BE2C (cell line): ENCODE measurements around the gene STMN3.

Experiments
- DNase-seq: peaks from one replicate; pipeline ENCODE4 v3.0.0-alpha.2; 2020
- H3K27me3 ChIP-seq: fragments of 250-450 bp; sonication (Bioruptor Pico); 2 replicates; pipeline ENCODE4 v1.5.1; 2020; ENCODE audit warnings: mild to moderate bottlenecking
- H3K36me3 ChIP-seq: fragments of 250-450 bp; sonication (Bioruptor Pico); 2 replicates; pipeline ENCODE4 v1.5.1; 2020; ENCODE audit warnings: mild to moderate bottlenecking
- H3K4me1 ChIP-seq: fragments of 250-450 bp; sonication (Bioruptor Pico); 2 replicates; pipeline ENCODE4 v1.5.1; 2020
- H3K4me3 ChIP-seq: 2 replicates; pipeline ENCODE4 v1.5.1; 2011; ENCODE audit warnings: low read depth, low read length
- H3K9me3 ChIP-seq: fragments of 250-450 bp; sonication (Bioruptor Pico); 2 replicates; pipeline ENCODE4 v1.5.1; 2020
- TF ChIP-seq, protein P1 (sequence below): IDR thresholded peaks from 2 replicates; pipeline ENCODE4 v1.5.1; 2012; ENCODE audit warnings: mild to moderate bottlenecking, low read depth, low read length

STMN3 gene

DNA sequence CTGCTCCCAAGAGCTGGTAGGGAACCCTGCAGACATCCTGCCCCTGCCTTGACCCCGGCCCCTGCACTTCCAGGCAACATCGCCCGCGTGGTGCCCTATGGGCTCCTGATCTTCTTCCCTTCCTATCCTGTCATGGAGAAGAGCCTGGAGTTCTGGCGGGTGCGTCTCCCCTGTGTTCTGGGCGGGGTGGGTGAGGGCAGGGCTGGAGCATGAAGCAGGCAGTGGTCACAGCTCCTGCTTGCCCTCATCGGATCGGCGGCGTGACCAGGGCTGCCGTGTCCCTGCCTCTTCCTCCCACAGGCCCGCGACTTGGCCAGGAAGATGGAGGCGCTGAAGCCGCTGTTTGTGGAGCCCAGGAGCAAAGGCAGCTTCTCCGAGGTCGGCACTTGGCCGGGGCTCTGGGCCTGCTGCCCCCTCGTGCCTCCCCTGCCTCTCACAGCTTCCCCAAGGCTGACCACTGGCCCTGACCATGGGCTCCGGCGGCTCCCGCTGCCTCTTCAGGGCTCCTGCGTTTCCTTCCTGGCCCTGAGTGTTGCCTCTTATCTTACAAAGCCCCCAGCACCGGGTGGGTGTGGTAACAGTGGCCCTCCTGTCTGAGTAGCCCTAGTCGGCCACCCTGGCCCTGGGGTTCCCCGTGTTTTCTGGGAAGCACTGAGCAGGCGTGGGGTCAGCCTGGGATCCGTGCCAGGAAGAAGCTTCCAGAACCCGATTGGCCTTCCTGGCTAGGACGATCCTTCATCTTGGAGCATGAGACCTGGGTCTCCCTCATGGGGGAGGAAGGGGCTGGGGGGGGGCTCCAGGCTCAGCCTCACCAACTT is 35.2 kb upstream of the STMN3 start:
- no peak for DNase-seq
- H3K36me3 ChIP-seq = peaks cover 9% of the 10 kb centered on the region
- TF ChIP-seq, protein P1, sequence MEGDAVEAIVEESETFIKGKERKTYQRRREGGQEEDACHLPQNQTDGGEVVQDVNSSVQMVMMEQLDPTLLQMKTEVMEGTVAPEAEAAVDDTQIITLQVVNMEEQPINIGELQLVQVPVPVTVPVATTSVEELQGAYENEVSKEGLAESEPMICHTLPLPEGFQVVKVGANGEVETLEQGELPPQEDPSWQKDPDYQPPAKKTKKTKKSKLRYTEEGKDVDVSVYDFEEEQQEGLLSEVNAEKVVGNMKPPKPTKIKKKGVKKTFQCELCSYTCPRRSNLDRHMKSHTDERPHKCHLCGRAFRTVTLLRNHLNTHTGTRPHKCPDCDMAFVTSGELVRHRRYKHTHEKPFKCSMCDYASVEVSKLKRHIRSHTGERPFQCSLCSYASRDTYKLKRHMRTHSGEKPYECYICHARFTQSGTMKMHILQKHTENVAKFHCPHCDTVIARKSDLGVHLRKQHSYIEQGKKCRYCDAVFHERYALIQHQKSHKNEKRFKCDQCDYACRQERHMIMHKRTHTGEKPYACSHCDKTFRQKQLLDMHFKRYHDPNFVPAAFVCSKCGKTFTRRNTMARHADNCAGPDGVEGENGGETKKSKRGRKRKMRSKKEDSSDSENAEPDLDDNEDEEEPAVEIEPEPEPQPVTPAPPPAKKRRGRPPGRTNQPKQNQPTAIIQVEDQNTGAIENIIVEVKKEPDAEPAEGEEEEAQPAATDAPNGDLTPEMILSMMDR = no peak
- no peaks in the 10 kb centered on the region for H3K4me1 ChIP-seq
- H3K27me3 ChIP-seq = no peaks in the 10 kb centered on the region
- H3K4me3 ChIP-seq = no peak overlapping the region
- no peaks in the 10 kb centered on the region for H3K9me3 ChIP-seq

DNA sequence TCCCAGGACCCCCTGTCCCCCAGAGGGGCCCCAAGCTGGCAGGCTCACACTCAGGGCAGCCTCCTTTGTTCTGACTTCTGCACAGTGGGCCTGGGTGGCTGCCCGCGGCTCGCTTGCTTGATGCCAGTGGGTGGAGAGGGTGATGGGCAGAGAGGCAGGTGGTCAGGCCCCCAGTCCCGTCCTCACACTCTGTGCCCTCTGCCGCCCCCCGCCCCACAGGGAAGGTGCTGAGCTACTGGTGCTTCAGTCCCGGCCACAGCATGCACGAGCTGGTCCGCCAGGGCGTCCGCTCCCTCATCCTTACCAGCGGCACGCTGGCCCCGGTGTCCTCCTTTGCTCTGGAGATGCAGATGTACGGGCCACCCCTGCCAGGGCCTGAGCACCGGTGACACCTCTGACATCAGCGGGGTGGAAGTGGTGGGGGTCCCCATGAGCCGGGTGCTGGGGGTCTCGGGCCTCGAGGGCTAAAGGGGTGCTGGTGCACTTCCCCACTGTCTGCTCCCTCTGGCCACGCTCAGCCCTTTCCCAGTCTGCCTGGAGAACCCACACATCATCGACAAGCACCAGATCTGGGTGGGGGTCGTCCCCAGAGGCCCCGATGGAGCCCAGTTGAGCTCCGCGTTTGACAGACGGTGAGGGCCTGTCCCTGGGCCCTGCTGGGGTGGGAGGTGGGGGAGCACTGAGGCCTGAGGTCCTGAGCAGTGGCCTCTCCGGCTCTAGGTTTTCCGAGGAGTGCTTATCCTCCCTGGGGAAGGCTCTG is 34.4 kb upstream of the STMN3 start:
- no peaks in the 10 kb centered on the region for H3K9me3 ChIP-seq
- no peak overlapping the region for H3K4me3 ChIP-seq
- H3K27me3 ChIP-seq = no peaks in the 10 kb centered on the region
- no peak for DNase-seq
- H3K36me3 ChIP-seq = peaks cover 18% of the 10 kb centered on the region
- H3K4me1 ChIP-seq = no peaks in the 10 kb centered on the region
- TF ChIP-seq, protein P1 = no peak

DNA sequence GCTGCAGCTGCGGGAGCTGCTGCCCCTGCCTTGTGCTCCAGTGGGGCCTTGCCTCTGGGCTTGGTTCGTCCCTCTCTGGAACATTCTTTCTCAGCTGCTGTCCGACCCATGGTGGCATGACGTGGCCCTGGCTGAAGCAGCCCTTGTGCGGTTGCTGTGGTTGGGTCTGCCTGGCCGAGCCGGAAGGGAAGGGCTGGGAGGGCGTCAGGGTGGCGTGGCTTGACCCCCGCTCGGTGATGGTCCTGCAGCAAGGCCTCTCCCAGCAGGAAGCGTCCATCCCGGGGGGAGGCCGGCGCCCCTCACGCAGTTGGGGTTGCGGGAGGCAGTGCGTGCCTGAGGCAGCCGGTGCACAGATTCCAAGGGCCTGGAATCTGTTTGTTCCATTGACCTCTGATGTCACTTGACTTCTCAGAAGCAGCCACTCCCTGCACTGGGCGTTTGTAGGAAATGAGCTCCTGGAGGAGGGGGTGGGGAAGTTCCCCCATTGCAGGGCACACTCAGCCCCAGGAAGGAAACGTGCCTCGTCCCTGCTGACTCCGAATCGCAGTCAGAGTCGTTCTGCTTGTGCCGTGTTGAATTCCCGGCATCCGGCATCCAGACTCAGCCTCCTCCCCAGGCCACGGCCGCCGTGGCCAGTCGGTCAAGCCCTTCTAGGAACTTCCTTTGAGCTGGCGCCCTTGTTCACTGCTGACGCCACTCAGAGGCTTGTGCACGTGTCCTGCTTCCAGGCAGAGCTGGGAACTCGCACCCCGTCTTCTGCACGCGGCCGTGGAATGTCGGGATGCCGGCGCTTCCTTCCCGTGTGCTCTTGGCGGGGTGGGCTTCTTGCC is 33.5 kb upstream of the STMN3 start:
- H3K4me3 ChIP-seq = no peak overlapping the region
- TF ChIP-seq, protein P1 = no peak
- no peak for DNase-seq
- peaks cover 20% of the 10 kb centered on the region for H3K36me3 ChIP-seq
- no peaks in the 10 kb centered on the region for H3K27me3 ChIP-seq
- no peaks in the 10 kb centered on the region for H3K9me3 ChIP-seq
- no peaks in the 10 kb centered on the region for H3K4me1 ChIP-seq

DNA sequence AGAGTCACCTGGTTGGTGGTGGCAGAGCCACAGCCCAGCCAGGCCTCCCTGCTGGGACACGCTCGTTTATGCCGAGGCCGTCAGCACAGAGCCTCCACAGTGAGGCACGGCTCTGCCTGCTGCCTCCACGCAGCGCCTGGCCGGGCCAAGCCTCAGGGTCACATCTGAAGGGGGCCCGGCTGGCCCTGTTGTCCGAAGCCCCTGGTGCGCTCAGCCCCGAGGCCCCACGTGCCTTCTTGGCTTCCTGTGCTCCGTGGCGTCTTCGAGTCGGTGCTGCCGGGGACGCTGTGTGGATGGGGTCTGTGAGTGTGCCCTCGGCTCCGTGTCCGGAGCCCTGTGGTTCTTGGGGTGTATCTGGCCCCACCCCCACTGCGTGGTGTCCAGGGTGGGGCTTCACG is 32.9 kb upstream of the STMN3 start:
- Histone ChIP-seq H3K4me3 (no peak overlapping the region), H3K27me3 (no peaks in the 10 kb centered on the region), H3K4me1 (no peaks in the 10 kb centered on the region), H3K36me3 (peaks cover 20% of the 10 kb centered on the region), H3K9me3 (no peaks in the 10 kb centered on the region)
- TF ChIP-seq, protein P1 = no peak
- no peak for DNase-seq

DNA sequence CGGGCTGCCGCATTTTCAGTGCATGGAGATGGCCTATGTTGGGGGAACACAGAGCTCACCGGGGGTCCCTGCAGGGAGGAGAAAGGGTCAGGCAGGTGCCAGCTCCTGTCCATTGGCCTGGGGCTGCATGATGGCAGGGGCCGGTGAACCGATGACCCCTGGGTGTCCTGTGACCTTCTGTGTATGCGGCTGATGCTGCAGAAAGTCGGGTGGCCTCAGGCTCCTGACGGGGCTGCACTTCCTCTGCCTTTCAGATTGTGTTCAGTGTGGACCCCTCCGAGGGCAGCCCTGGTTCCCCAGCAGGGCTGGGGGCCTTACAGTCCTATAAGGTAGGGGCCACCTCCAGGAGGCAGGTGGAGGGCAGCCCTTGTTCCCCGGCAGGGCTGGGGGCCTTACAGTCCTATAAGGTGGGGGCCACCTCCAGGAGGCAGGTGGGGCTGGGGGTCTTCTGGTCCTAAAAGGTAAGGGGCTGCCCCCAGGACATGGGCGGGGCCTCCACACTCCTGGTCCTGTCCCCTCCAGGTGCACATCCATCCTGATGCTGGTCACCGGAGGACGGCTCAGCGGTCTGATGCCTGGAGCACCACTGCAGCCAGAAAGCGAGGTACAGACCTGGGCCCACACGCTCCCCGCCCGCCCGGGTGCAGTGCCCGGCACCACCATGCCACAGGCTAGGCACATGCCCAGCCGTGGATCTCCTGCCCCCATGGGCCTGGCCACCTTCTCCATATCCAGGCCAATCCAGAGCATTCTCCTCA is 32.2 kb upstream of the STMN3 start:
- H3K27me3 ChIP-seq = no peaks in the 10 kb centered on the region
- no peaks in the 10 kb centered on the region for H3K4me1 ChIP-seq
- H3K9me3 ChIP-seq = no peaks in the 10 kb centered on the region
- H3K36me3 ChIP-seq = peaks cover 20% of the 10 kb centered on the region
- TF ChIP-seq, protein P1 = no peak
- H3K4me3 ChIP-seq = no peak overlapping the region
- DNase-seq = no peak
